Stimulated activated naive B cell treated with anti-CD40 and anti-IgM and Interleukin-4, amounts not matched to agents 10 μg/mL and 1 μg/mL and 100 μg/mL, for 72 hours (primary cell): ENCODE data around the gene TMEM259.

Experiments used
- ATAC-seq, 2 donors: fragments of 150-1000 bp; cut with Tn5 transposase; replicated peaks; 2 replicates each; pipeline ENCODE4 v1.10.0; 2021; ENCODE audit warnings: moderate library complexity in 1 of 2
- DNase-seq: peaks from one replicate; pipeline ENCODE4 v3.0.0; 2021
- H3K27ac Mint-ChIP-seq: one replicate; pipeline ENCODE4 v1.8.0; 2022; ENCODE audit warnings: mild to moderate bottlenecking, mixed read lengths
- H3K27me3 Mint-ChIP-seq, 2 donors: one replicate each; pipeline ENCODE4 v1.8.0; 2022; ENCODE audit warnings: mixed read lengths in 2 of 2
- H3K36me3 Mint-ChIP-seq, 2 donors: one replicate each; pipeline ENCODE4 v1.8.0; 2022; ENCODE audit warnings: mixed read lengths in 2 of 2, mild to moderate bottlenecking in 1 of 2
- H3K4me1 Mint-ChIP-seq, 2 donors: one replicate each; pipeline ENCODE4 v1.8.0; 2022; ENCODE audit warnings: mixed read lengths in 2 of 2, mild to moderate bottlenecking in 1 of 2
- H3K4me3 Mint-ChIP-seq, 2 donors: one replicate each; pipeline ENCODE4 v1.8.0; 2022; ENCODE audit warnings: mild to moderate bottlenecking in 2 of 2, mixed read lengths in 2 of 2, moderate library complexity in 1 of 2
- H3K9me3 Mint-ChIP-seq, 2 donors: one replicate each; pipeline ENCODE4 v1.8.0; 2022; ENCODE audit warnings: mixed read lengths in 2 of 2, mild to moderate bottlenecking in 1 of 2

The TMEM259 gene

DNA sequence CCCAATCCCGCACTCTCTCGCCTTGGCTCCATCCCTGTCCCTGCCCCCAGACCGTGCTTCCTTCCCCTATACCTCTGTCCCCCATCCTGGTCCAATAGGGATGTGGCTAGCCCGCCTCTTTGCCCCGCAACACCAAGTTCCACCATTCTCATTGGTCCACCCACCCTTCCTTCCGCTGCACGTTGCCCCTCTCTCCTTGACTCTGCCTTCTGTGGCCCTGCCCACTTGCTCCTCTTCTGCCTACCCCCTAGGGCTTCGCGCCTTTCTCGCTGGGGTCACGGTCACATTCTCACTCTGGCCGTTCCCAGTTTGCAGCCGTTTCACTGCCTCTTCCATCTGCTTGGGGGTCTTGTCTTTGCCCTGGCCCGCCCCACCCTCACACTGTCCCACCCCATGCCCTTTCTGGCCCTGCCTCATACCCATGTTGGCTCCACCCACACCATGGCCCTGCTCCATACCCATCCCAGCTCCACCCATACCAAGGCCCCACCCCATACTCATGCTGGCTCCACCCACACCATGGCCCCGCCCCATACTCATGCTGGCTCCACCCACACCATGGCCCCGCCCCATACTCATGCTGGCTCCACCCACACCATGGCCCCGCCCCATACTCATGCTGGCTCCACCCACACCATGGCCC is 41.6 kb upstream of the TMEM259 start:
- Mint-ChIP-seq H3K4me3 (no peak overlapping the region), H3K4me1 (peaks cover 23 to 33% of the 10 kb centered on the region in 2 donors), H3K36me3 (peaks cover 46% of the 10 kb centered on the region in 2 donors), H3K27me3 (no peaks in the 10 kb centered on the region), H3K9me3 (peaks cover 1 to 14% of the 10 kb centered on the region in 2 donors), H3K27ac (peak overlapping the region; percentile 7)
- no peak for ATAC-seq
- DNase-seq: no peak

- Mint-ChIP-seq H3K4me3 (no peak overlapping the region), H3K4me1 (peaks cover 23 to 33% of the 10 kb centered on the region in 2 donors), H3K9me3 (peaks cover 5 to 17% of the 10 kb centered on the region in 2 donors), H3K36me3 (peaks cover 51% of the 10 kb centered on the region in 2 donors), H3K27ac (no peak overlapping the region), H3K27me3 (no peaks in the 10 kb centered on the region)
- ATAC-seq: no peak
- DNase-seq: no peak
Observed at GRCh38 chr19:1061987-1062386, 41.1 kb upstream of the TMEM259 start.

GRCh38 chr19:1060689-1061088 is 39.8 kb upstream of the TMEM259 start:
- no peak overlapping the region for H3K4me3 Mint-ChIP-seq
- peaks cover 13 to 26% of the 10 kb centered on the region in 2 donors for H3K9me3 Mint-ChIP-seq
- H3K4me1 Mint-ChIP-seq: peaks cover 24 to 32% of the 10 kb centered on the region in 2 donors
- H3K27me3 Mint-ChIP-seq: no peaks in the 10 kb centered on the region
- DNase-seq: no peak
- H3K27ac Mint-ChIP-seq: no peak overlapping the region
- peaks cover 64% of the 10 kb centered on the region in 2 donors for H3K36me3 Mint-ChIP-seq
- ATAC-seq: no peak

- DNase-seq: no peak
- ATAC-seq: no peak
- Mint-ChIP-seq H3K36me3 (peaks cover 76 to 77% of the 10 kb centered on the region in 2 donors), H3K4me1 (peaks cover 4 to 11% of the 10 kb centered on the region in 2 donors), H3K27me3 (no peaks in the 10 kb centered on the region), H3K9me3 (peaks cover 13 to 23% of the 10 kb centered on the region in 2 donors), H3K4me3 (peak overlapping the region in 1 of 2 donors; percentile 15), H3K27ac (peak overlapping the region; percentile 42)
Observed at GRCh38 chr19:1058112-1058511, 37.2 kb upstream of the TMEM259 start.

DNA sequence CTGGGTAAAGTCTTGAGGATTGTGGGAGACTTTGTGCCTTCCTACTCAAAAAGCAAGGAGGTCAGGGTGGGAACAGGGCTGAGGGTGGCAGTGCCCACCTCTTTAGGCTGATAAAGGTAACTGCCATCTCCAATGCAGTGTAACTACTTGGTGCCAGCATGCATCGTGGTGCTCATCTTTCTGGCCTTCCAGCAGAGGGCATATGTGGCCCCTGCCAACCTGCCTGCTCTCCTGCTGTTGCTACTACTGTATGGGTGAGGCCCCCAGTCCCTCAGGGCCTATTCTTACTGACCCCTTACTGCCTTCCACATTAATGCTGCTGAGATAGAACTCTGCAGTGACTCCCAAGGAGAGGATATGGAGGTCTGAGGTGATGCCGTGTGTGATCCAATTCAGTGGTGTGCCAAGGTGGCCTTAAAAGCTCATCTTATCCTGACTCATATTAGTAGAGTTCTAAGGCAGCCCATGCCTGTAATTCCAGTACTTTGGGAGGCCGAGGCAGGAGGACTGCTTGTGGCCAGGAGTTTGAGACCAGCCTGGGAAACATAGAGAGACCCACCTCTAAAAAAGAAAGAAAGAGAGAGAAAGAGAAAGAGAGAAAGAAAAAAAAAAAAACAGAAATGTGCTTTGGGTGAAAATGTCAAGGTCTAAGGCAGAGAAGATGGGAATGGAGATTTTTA is 36.4 kb upstream of the TMEM259 start:
- no peaks in the 10 kb centered on the region for H3K27me3 Mint-ChIP-seq
- peaks cover 13 to 21% of the 10 kb centered on the region in 2 donors for H3K9me3 Mint-ChIP-seq
- no peak overlapping the region for H3K4me3 Mint-ChIP-seq
- ATAC-seq: peak; percentile 33 to 48
- H3K36me3 Mint-ChIP-seq: peaks cover 75 to 78% of the 10 kb centered on the region in 2 donors
- H3K27ac Mint-ChIP-seq: peak overlapping the region; percentile 52
- peaks cover 6 to 15% of the 10 kb centered on the region in 2 donors for H3K4me1 Mint-ChIP-seq
- no peak for DNase-seq

DNA sequence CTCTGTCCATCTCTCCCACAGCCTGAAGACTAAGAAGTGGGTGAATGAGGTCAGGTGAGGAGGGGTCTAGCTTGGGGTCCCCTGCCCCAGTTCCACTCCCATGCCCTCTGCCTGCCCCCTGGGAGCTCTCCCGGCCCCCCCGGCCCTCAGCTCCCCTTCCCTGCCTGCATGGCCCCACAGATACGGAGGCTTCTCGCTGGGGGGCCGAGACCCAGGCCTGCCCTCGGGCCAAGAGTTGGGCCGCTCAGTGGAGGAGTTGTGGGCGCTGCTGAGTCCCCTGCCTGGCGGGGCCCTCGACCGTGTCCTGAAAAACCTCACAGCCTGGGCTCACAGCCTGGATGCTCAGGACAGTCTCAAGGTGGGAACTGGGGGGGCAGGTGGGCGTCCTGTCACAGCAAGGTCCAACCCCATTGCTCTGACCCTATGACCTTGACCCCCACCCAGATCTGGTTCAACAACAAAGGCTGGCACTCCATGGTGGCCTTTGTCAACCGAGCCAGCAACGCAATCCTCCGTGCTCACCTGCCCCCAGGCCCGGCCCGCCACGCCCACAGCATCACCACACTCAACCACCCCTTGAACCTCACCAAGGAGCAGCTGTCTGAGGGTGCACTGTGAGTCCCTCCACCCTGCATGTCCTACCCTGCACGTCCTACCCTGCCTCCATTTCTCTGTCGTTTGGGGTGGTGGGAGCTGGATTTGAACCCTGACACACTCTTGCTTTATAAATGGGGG is 35.1 kb upstream of the TMEM259 start:
- ATAC-seq: no peak
- Mint-ChIP-seq H3K4me3 (no peak overlapping the region), H3K9me3 (peaks cover 13 to 20% of the 10 kb centered on the region in 2 donors), H3K27ac (peak overlapping the region; percentile 49), H3K4me1 (peaks cover 6 to 12% of the 10 kb centered on the region in 2 donors), H3K27me3 (no peaks in the 10 kb centered on the region), H3K36me3 (peaks cover 75 to 78% of the 10 kb centered on the region in 2 donors)
- DNase-seq: no peak

DNA sequence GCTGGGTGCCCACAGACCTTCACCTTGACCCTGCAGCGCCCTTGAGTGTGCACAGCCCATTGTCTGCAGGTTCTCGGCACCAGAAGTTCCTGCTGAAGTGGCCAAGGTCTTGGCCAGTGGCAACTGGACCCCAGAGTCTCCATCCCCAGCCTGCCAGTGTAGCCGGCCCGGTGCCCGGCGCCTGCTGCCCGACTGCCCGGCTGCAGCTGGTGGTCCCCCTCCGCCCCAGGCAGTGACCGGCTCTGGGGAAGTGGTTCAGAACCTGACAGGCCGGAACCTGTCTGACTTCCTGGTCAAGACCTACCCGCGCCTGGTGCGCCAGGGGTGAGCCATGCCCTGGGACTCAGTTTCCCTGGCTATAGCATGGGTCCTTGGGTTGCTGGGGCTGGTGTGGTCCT is 34.1 kb upstream of the TMEM259 start:
- no peak overlapping the region for H3K4me3 Mint-ChIP-seq
- no peak for ATAC-seq
- peak overlapping the region; percentile 37 for H3K27ac Mint-ChIP-seq
- peaks cover 13 to 20% of the 10 kb centered on the region in 2 donors for H3K9me3 Mint-ChIP-seq
- H3K4me1 Mint-ChIP-seq: peaks cover 6 to 12% of the 10 kb centered on the region in 2 donors
- no peak for DNase-seq
- H3K27me3 Mint-ChIP-seq: no peaks in the 10 kb centered on the region
- H3K36me3 Mint-ChIP-seq: peaks cover 69 to 79% of the 10 kb centered on the region in 2 donors

- ATAC-seq (no peak), DNase-seq (no peak)
- Mint-ChIP-seq H3K27me3 (no peaks in the 10 kb centered on the region), H3K27ac (peak overlapping the region; percentile 37), H3K9me3 (peaks cover 13 to 20% of the 10 kb centered on the region in 2 donors), H3K36me3 (peaks cover 63 to 72% of the 10 kb centered on the region in 2 donors), H3K4me1 (peaks cover 6 to 12% of the 10 kb centered on the region in 2 donors), H3K4me3 (no peak overlapping the region)
Observed at GRCh38 chr19:1054102-1055027, 33.4 kb upstream of the TMEM259 start.

DNA sequence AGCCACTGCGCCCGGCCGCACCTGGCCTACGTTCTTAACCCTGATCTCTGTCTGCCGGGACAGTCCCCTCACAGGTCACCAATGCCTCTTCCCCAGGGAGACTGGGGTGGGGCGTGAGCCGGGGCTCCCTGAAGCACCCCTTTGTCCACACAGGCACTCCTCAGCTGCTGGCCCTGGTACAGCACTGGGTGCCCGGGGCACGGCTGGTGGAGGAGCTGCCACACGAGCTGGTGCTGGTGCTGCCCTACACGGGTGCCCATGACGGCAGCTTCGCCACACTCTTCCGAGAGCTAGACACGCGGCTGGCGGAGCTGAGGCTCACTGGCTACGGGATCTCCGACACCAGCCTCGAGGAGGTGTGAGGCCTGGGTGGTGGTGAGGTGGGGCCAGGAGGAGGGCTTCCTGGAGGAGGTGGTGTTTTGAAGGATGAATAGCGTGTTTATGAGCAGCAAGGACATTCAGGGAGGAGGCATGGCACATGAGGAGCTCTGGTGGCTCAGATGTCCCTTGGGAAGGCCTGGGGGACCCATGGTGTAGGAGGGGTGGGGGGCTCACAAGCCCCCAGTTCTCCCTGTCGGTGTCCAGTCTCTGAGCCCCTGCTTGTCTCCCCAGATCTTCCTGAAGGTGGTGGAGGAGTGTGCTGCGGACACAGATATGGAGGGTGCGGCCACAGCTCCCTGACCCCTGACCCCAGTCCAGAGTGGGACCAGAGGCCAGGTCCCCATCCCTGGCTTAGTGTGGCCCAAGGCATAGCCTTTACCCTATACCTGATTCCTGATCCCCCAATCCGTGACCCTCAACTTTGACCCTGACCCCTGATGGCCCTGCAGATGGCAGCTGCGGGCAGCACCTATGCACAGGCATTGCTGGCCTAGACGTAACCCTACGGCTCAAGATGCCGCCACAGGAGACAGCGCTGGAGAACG is 32.5 kb upstream of the TMEM259 start:
- no peak overlapping the region for H3K4me3 Mint-ChIP-seq
- peaks cover 13 to 18% of the 10 kb centered on the region in 2 donors for H3K9me3 Mint-ChIP-seq
- H3K27me3 Mint-ChIP-seq: no peaks in the 10 kb centered on the region
- H3K36me3 Mint-ChIP-seq: peaks cover 58 to 69% of the 10 kb centered on the region in 2 donors
- H3K27ac Mint-ChIP-seq: no peak overlapping the region
- peaks cover 6 to 12% of the 10 kb centered on the region in 2 donors for H3K4me1 Mint-ChIP-seq
- peak; percentile 21 to 35 for ATAC-seq
- no peak for DNase-seq

GRCh38 chr19:1052349-1052975 is 31.5 kb upstream of the TMEM259 start:
- DNase-seq (no peak), ATAC-seq (peak; percentile 36 to 44)
- Mint-ChIP-seq H3K27me3 (no peaks in the 10 kb centered on the region), H3K36me3 (peaks cover 49 to 59% of the 10 kb centered on the region in 2 donors), H3K4me3 (no peak overlapping the region), H3K27ac (no peak overlapping the region), H3K9me3 (peaks cover 11 to 12% of the 10 kb centered on the region in 2 donors), H3K4me1 (peaks cover 6 to 12% of the 10 kb centered on the region in 2 donors)

GRCh38 chr19:1051791-1052190 is 30.9 kb upstream of the TMEM259 start:
- Mint-ChIP-seq H3K36me3 (peaks cover 48 to 52% of the 10 kb centered on the region in 2 donors), H3K27me3 (no peaks in the 10 kb centered on the region), H3K4me3 (no peak overlapping the region), H3K9me3 (peaks cover 7 to 8% of the 10 kb centered on the region in 2 donors), H3K27ac (no peak overlapping the region), H3K4me1 (peaks cover 6 to 10% of the 10 kb centered on the region in 2 donors)
- DNase-seq (no peak), ATAC-seq (no peak)

DNA sequence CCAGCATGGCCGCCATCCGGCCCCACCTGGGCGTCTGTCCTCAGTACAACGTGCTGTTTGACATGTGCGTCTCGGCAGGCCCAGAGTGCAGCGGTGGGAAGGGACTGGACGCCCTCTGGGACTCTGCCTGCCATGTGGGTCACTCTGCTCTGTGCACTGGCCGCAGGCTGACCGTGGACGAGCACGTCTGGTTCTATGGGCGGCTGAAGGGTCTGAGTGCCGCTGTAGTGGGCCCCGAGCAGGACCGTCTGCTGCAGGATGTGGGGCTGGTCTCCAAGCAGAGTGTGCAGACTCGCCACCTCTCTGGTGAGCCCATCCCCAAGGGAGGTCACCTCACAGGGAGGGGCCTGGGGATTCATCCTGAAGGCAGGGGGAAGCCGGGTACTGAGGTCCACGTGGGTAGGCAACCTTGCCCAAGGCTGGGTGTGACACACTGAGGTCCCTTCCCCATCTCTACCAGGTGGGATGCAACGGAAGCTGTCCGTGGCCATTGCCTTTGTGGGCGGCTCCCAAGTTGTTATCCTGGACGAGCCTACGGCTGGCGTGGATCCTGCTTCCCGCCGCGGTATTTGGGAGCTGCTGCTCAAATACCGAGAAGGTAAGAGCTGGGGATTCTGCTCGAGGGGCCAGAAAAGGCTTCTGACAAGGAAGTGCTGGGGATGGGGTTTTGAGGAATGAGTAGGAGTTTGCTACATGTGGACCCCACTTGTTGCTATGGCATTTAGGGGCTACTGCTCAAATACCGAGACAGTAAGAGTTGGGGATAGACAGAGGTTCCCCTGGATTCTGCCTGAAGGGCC is 30.3 kb upstream of the TMEM259 start:
- DNase-seq: no peak
- Mint-ChIP-seq H3K4me1 (peaks cover 2 to 8% of the 10 kb centered on the region in 2 donors), H3K9me3 (peaks cover under 1 to 2% of the 10 kb centered on the region in 2 donors), H3K4me3 (no peak overlapping the region), H3K27ac (no peak overlapping the region), H3K27me3 (no peaks in the 10 kb centered on the region), H3K36me3 (peaks cover 44 to 46% of the 10 kb centered on the region in 2 donors)
- no peak for ATAC-seq
